HL-60 (cell line): ENCODE data around the gene PRKAR1B.

Source experiments
- DNase-seq, 2 experiments: peaks; one replicate each; pipeline ENCODE4 v3.0.0-alpha.2; 2010 to 2020; ENCODE audit warnings: low read depth in 1 of 2, low spot score in 1 of 2
- H3K27ac ChIP-seq: fragments of 250-450 bp; sonication (Bioruptor Pico); replicated peaks from 2 replicates; pipeline ENCODE4 v1.5.1; 2020; ENCODE audit warnings: mild to moderate bottlenecking, moderate library complexity
- H3K27me3 ChIP-seq: fragments of 250-450 bp; sonication (Bioruptor Pico); 2 replicates; pipeline ENCODE4 v1.5.1; 2021; ENCODE audit warnings: mild to moderate bottlenecking, moderate library complexity; ENCODE audit not compliant: insufficient read depth, poor library complexity, severe bottlenecking
- H3K4me3 ChIP-seq: replicated peaks from 2 replicates; pipeline ENCODE4 v1.5.1; 2011; ENCODE audit warnings: mild to moderate bottlenecking, control low read depth, low read length; ENCODE audit not compliant: insufficient read depth
- GABPA ChIP-seq: IDR thresholded peaks from 2 replicates; pipeline ENCODE4 v1.6.1; 2012; ENCODE audit warnings: low read depth
- POLR2AphosphoS5 ChIP-seq: IDR thresholded peaks from 2 replicates; pipeline ENCODE4 v1.6.1; 2012; ENCODE audit warnings: low read depth
- SPI1 ChIP-seq: IDR thresholded peaks from 2 replicates; pipeline ENCODE4 v1.6.1; 2012; ENCODE audit warnings: low read depth, mild to moderate bottlenecking, borderline replicate concordance
- TF ChIP-seq, protein P1 (sequence below): IDR thresholded peaks from one replicate; pipeline ENCODE4 v1.5.1; 2011; ENCODE audit warnings: low read length, control low read depth, inconsistent platforms; ENCODE audit not compliant: insufficient read depth
- TF ChIP-seq, protein P2 (sequence below): IDR thresholded peaks from 2 replicates; pipeline ENCODE4 v1.6.1; 2012; ENCODE audit warnings: low read depth; ENCODE audit not compliant: insufficient replicate concordance

Gene PRKAR1B

DNA sequence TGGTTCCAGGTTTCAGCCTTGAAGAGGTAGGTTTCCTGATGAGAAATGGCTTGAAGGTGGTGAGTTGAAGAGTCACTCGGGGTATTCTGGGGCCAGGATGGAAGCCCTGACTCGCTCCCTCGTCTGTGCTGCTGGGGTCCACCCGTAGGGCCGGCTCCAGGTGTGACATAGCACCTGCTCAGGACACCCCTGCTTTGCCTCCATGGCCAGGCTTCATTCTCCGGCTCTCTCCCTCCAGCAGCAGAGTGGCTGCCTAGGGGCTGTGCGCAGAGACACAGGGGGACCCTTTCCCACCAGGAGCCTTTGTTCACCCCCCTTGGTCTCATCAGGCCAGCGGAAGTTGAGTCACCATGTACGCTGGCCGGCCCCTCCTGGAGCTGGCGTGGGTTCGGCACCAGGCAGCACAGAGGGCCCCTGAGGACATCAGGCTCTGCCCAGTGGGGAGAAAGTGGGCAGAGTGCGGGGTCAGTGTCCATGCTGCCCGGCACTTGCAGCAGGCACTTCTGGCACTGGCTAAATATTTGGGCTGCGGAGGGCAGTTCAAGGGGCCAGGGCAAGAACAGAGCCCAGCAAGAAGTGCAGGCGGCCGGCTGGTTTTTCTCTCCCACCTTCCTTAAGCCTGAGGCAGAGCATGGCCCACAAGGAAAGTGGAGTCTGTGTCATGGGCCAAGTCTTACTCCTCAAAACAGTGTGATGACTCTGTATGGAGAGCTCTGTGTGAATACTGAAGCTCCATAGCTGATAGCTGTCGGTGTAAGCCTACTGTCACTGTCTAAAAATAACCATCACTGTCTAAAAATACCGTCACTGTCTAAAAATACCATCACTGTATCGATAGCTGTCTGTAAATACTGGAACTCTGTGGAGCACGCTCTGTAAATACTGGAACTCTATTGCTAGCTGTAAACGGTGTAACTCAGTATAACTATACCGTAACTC is 3.7 kb upstream of the PRKAR1B start:
- TF ChIP-seq POLR2AphosphoS5: no peak
- TF ChIP-seq GABPA: no peak
- TF ChIP-seq, protein P1, sequence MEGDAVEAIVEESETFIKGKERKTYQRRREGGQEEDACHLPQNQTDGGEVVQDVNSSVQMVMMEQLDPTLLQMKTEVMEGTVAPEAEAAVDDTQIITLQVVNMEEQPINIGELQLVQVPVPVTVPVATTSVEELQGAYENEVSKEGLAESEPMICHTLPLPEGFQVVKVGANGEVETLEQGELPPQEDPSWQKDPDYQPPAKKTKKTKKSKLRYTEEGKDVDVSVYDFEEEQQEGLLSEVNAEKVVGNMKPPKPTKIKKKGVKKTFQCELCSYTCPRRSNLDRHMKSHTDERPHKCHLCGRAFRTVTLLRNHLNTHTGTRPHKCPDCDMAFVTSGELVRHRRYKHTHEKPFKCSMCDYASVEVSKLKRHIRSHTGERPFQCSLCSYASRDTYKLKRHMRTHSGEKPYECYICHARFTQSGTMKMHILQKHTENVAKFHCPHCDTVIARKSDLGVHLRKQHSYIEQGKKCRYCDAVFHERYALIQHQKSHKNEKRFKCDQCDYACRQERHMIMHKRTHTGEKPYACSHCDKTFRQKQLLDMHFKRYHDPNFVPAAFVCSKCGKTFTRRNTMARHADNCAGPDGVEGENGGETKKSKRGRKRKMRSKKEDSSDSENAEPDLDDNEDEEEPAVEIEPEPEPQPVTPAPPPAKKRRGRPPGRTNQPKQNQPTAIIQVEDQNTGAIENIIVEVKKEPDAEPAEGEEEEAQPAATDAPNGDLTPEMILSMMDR: no peak
- TF ChIP-seq, protein P2, sequence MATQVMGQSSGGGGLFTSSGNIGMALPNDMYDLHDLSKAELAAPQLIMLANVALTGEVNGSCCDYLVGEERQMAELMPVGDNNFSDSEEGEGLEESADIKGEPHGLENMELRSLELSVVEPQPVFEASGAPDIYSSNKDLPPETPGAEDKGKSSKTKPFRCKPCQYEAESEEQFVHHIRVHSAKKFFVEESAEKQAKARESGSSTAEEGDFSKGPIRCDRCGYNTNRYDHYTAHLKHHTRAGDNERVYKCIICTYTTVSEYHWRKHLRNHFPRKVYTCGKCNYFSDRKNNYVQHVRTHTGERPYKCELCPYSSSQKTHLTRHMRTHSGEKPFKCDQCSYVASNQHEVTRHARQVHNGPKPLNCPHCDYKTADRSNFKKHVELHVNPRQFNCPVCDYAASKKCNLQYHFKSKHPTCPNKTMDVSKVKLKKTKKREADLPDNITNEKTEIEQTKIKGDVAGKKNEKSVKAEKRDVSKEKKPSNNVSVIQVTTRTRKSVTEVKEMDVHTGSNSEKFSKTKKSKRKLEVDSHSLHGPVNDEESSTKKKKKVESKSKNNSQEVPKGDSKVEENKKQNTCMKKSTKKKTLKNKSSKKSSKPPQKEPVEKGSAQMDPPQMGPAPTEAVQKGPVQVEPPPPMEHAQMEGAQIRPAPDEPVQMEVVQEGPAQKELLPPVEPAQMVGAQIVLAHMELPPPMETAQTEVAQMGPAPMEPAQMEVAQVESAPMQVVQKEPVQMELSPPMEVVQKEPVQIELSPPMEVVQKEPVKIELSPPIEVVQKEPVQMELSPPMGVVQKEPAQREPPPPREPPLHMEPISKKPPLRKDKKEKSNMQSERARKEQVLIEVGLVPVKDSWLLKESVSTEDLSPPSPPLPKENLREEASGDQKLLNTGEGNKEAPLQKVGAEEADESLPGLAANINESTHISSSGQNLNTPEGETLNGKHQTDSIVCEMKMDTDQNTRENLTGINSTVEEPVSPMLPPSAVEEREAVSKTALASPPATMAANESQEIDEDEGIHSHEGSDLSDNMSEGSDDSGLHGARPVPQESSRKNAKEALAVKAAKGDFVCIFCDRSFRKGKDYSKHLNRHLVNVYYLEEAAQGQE: no peak
- no peak for TF ChIP-seq SPI1
- no peak for DNase-seq
- H3K27ac ChIP-seq: no peak overlapping the region
- H3K27me3 ChIP-seq: no peaks in the 10 kb centered on the region
- no peak overlapping the region for H3K4me3 ChIP-seq

DNA sequence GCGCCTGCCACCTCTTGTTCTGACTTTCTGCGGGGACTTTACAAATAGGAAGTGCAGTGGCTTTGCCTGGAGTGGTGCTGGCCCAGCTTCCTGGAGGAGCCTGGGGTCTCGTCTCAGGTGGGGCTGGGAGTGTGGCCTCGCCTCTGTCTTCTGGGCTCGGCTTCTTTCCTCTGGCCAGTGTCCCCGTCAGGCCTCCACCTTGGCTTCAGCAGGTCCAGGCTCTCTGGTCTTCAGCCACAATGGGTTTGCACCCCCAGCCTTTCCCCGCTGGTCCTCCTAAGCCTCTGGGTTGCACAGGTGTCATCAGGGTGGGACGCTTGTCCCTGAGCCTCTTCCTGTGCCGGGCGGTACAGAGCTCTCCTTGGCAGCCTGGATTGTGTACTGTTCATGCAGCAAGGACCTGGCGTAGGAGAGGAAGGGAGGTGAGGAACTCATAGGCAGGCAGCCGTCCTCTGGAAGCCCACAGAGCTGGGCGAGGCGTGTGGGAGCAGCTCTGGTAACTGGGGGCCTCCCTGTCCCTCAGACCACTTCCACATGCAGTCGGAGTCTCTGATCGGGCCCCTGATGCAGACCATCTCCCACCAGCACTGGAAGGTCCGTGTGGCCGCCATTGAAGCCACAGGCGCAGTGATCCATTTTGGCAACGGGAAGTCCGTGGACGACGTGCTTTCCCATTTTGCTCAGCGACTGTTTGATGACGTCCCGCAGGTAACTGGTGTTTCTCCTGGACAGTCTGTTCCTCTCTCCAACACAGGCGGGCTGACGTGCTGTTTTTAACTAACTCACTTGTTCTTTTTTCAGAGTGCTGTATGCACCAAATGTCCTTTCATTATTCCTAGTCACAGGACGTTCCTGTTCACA is 2.3 kb upstream of the PRKAR1B start:
- H3K27ac ChIP-seq: no peak overlapping the region
- no peak overlapping the region for H3K4me3 ChIP-seq
- H3K27me3 ChIP-seq: no peaks in the 10 kb centered on the region
- DNase-seq: no peak
- TF ChIP-seq GABPA (no peak), SPI1 (no peak), POLR2AphosphoS5 (no peak)
- TF ChIP-seq, protein P1: no peak
- TF ChIP-seq, protein P2: no peak

DNA sequence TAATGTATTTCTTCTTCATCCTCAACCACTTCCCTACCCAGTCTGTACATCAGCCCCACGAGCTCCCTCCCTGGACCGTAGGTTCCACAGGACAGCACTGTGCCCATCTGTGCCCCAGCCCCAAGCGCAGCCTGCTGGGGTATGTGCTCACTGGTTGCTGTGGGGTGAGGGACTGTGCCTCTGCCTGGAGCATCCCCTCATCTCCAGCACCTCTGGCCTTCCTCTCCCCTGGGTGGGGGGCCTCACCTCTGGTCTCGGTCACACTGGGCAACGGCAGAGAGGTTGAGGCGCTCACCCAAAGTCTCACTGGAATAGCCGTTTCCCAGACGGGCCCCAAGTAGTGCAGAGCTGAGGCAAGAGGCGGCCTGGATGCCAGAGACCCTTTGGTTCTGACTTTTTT is 1.5 kb upstream of the PRKAR1B start:
- Histone ChIP-seq H3K27me3 (no peaks in the 10 kb centered on the region), H3K4me3 (no peak overlapping the region), H3K27ac (no peak overlapping the region)
- TF ChIP-seq GABPA (no peak), POLR2AphosphoS5 (no peak), SPI1 (no peak)
- TF ChIP-seq, protein P1: no peak
- TF ChIP-seq, protein P2: no peak
- DNase-seq: no peak
